Liver (tissue), 9 donors: ENCODE data around the gene GON7. TPM values are rescaled to one million over a fixed set of nuclear protein-coding genes. Genes with fewer than 3 reads are reported as not detected.
A peak's percentile ranks its signal among the peaks of the same experiment; 100 is the strongest.
"Not testable (repeated sequence)": the region's sequence is repeated elsewhere in the genome, so short reads cannot be mapped to it uniquely, and the experiment has no call there.

Experiments used
- DNase-seq: peaks from one replicate; pipeline ENCODE4 v3.0.0-alpha.2; 2017; ENCODE audit warnings: low spot score
- H3K27ac ChIP-seq, 2 donors: one replicate each; pipeline ENCODE4 v1.7.0; 2013; ENCODE audit warnings: inconsistent platforms in 2 of 2, low read length in 2 of 2, control low read depth in 1 of 2, low read depth in 1 of 2, mild to moderate bottlenecking in 1 of 2
- H3K27me3 ChIP-seq, 4 donors: one replicate each; pipeline versions ENCODE4 v1.6.1 to v1.7.0; 2013; ENCODE audit warnings: low read length in 3 of 4, inconsistent platforms in 1 of 4, mild to moderate bottlenecking in 1 of 4, moderate library complexity in 1 of 4; ENCODE audit not compliant: control insufficient read depth in 4 of 4, insufficient read depth in 4 of 4
- H3K36me3 ChIP-seq, 4 donors: one replicate each; pipeline versions ENCODE4 v1.6.1 to v1.7.0; 2013; ENCODE audit warnings: low read length in 3 of 4, mild to moderate bottlenecking in 3 of 4, low read depth in 1 of 4, moderate library complexity in 1 of 4; ENCODE audit not compliant: control insufficient read depth in 4 of 4, insufficient read depth in 3 of 4
- H3K4me1 ChIP-seq, 4 donors: one replicate each; pipeline versions ENCODE4 v1.6.1 to v1.7.0; 2013; ENCODE audit warnings: low read length in 3 of 4, mild to moderate bottlenecking in 3 of 4, moderate library complexity in 1 of 4; ENCODE audit not compliant: control insufficient read depth in 4 of 4, insufficient read depth in 4 of 4
- H3K4me3 ChIP-seq, 3 donors: one replicate each; pipeline versions ENCODE4 v1.6.1 to v1.7.0; 2013; ENCODE audit warnings: low read length in 3 of 3, control low read depth in 1 of 3, low read depth in 1 of 3, mild to moderate bottlenecking in 1 of 3
- H3K9ac ChIP-seq, 2 donors: one replicate each; pipeline ENCODE4 v1.7.0; 2013; ENCODE audit warnings: low read length in 2 of 2, mild to moderate bottlenecking in 2 of 2, moderate library complexity in 2 of 2, control low read depth in 1 of 2, low read depth in 1 of 2
- H3K9me3 ChIP-seq, 4 donors: one replicate each; pipeline versions ENCODE4 v1.6.1 to v1.7.0; 2013; ENCODE audit warnings: low read length in 3 of 4; ENCODE audit not compliant: control insufficient read depth in 4 of 4
- FOXA1 ChIP-seq: IDR thresholded peaks from 2 replicates; pipeline ENCODE4 v1.6.1; 2016; ENCODE audit warnings: antibody characterized with exemption
- HNF4A ChIP-seq, 2 donors: conservative IDR thresholded peaks; 2 replicates each; pipeline ENCODE4 v1.6.1; 2016; ENCODE audit warnings: antibody characterized with exemption in 2 of 2, mild to moderate bottlenecking in 2 of 2
- HNF4G ChIP-seq: IDR thresholded peaks from 2 replicates; pipeline ENCODE4 v1.6.1; 2016; ENCODE audit warnings: antibody characterized with exemption
- JUND ChIP-seq, 2 donors: IDR thresholded peaks; 2 replicates each; pipeline ENCODE4 v1.6.1; 2016; ENCODE audit warnings: antibody characterized with exemption in 2 of 2
- WGBS: extraction: QIAGEN DNeasy Blood & Tissue Kit; methylation state at CpG from one replicate; pipeline ENCODE4 v1.1.7; 2013; 5-methylcytosine and 5-hydroxymethylcytosine counted together
- polyA plus RNA-seq, 2 donors: library from polyadenylated mRNA; stranded (reverse) in 1 of 2; unstranded in 1 of 2; fragments of 200-250 nt in 1 of 2; fragments of >200 nt in 1 of 2; fragmentation: Nextera tagmentation in 1 of 2; extraction: Ambion mirVana in 1 of 2; gene quantifications; one replicate each; pipeline versions ENCODE4 v1.2.1 to v1.2.3, GENCODE V29; 2013 to 2015
- total RNA-seq, 2 donors: library from RNA; depleted of rRNA; stranded (reverse); fragments of >200 nt; gene quantifications; one replicate each; pipeline ENCODE4 v1.2.3, GENCODE V29; 2014
- TF ChIP-seq, protein P1 (sequence below): IDR thresholded peaks from 2 replicates; pipeline ENCODE4 v1.6.1; 2016; ENCODE audit warnings: antibody characterized with exemption
- donor health status: healthy.
- donor health status: healthy.
- donor health status: healthy.
- donor health status: healthy.
- donor health status: healthy.

GON7 gene
- total and polyA plus RNA-seq, 4 donors = 9.0 to 11.2 (median 9.5) TPM

DNA sequence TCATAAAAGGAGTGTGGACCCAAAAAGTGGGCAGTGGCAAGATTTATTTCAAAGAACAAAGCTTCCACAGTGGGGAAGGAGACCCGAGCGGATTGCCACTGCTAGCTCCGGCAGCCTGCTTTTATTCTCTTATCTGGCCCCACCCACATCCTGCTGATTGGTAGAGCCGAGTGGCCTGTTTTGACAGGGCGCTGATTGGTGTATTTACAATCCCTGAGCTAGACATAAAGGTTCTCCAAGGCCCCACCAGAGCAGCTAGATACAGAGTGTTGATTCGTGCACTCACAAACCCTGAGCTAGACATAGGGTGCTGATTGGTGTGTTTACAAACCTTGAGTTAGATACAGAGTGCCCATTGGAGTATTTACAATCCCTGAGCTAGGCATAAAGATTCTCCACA, 37.2 kb downstream of the GON7 start:
- not testable (repeated sequence) for H3K9ac ChIP-seq, H3K36me3 ChIP-seq, H3K9me3 ChIP-seq, H3K27me3 ChIP-seq, H3K4me1 ChIP-seq, DNase-seq, H3K4me3 ChIP-seq, H3K27ac ChIP-seq
- WGBS = 96% methylated on average over 6 of the region's 6 CpGs

DNA sequence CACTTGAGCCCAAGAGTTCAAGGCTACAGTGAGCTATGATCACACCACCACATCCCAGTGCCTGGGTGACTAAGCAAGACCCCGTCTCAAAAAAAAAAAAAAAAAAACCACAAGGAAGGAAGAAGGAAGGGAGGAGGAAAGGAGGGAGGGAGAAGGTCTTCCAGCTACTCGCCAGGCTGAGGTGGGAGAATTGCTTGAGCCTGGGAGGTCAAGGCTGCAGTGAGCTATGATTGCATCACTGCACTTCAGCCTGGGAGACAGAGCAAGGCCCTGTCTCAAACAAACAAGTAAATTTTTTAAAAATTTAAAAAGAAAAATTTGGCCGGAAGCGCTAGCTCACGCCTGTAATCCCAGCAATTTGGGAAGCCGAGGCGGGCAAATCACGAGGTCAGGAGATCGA, 38.3 kb downstream of the GON7 start:
- DNase-seq, H3K36me3 ChIP-seq: not testable (repeated sequence)

DNA sequence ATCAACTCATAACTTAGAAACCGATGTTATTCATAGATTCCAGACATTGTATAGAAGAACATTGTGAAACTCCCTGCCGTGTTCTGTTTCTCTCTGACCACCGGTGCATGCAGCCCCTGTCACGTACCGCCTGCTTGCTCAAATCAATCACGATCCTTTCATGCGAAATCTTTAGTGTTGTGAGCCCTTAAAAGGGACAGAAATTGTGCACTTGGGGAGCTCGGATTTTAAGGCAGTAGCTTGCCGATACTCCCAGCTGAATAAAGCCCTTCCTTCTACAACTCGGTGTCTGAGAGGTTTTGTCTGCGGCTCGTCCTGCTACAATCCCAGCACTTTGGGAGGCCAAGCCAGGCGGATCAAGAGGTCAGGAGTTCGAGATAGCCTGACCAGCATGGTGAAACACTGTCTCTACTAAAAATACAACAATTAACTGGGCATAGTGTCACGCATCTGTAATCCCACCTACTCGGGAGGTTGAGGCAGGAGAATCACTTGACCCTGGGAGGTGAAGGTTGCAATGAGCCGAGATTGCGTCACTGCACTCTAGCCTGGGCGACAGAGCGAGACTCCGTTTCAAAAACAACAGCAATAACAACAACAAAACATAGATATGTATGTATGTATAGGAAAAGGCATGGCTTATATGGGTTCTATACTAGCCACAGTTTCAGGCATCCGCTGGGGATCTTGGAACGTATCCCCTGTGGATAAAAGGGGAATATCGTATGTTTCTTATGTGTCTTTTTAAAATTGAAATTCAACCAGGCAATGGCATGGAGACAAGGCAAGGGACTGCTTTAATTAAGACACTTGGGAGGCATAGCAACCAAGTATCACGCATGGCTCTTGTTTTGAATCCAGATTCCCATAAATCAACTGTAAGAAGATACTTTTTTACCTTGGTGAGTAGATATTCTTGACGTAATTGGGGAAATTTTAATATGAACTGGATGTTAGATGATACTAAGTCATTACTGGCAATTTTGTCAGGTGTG, 41.3 kb downstream of the GON7 start:
- not testable (repeated sequence) for H3K27me3 ChIP-seq, H3K9ac ChIP-seq, H3K9me3 ChIP-seq, H3K36me3 ChIP-seq, DNase-seq, H3K4me3 ChIP-seq, H3K4me1 ChIP-seq
- H3K27ac ChIP-seq = peak overlapping the region in 1 of 2 donors; percentile 31
- 80% methylated on average over 26 of the region's 26 CpGs for WGBS

More for the DNA sequence above, 38.3 kb downstream of the GON7 start:
- not testable (repeated sequence) for H3K9ac ChIP-seq, H3K27me3 ChIP-seq, H3K9me3 ChIP-seq, H3K4me1 ChIP-seq, H3K27ac ChIP-seq, H3K4me3 ChIP-seq
- 91% methylated on average over 9 of the region's 9 CpGs for WGBS

DNA sequence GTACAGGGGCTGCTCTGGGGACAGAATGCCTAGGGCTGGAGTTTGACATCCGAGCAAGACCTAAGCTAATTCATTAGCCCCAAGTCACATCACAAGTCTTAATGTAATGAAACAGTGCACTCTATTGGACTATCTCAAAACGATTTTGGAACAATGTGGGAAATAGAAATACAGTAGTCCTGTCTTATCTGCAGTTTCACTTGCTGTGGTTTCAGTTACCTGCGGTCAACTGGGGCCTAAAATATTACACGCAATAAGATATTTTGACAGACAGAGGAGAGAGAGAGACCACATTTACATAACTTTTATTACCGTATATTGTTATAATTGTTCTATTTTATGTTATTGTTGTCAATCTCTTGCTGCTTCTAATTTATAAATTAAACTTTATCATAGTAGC, 43.3 kb downstream of the GON7 start:
- Histone ChIP-seq H3K36me3 (no peaks in the 10 kb centered on the region), H3K4me3 (no peak overlapping the region), H3K27ac (no peak overlapping the region), H3K4me1 (peaks cover 0 to 3% (median 0%) of the 10 kb centered on the region in 4 donors), H3K9ac (no peak overlapping the region), H3K9me3 (no peaks in the 10 kb centered on the region), H3K27me3 (no peaks in the 10 kb centered on the region)
- TF ChIP-seq JUND (IDR thresholded peaks at IDR 0.05) = no peak
- no peak for TF ChIP-seq HNF4A (conservative IDR thresholded peaks at IDR 0.05)
- no peak for TF ChIP-seq FOXA1
- TF ChIP-seq HNF4G = no peak
- TF ChIP-seq, protein P1, sequence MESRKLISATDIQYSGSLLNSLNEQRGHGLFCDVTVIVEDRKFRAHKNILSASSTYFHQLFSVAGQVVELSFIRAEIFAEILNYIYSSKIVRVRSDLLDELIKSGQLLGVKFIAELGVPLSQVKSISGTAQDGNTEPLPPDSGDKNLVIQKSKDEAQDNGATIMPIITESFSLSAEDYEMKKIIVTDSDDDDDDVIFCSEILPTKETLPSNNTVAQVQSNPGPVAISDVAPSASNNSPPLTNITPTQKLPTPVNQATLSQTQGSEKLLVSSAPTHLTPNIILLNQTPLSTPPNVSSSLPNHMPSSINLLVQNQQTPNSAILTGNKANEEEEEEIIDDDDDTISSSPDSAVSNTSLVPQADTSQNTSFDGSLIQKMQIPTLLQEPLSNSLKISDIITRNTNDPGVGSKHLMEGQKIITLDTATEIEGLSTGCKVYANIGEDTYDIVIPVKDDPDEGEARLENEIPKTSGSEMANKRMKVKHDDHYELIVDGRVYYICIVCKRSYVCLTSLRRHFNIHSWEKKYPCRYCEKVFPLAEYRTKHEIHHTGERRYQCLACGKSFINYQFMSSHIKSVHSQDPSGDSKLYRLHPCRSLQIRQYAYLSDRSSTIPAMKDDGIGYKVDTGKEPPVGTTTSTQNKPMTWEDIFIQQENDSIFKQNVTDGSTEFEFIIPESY = no peak
- WGBS = 64% methylated on average over 5 of the region's 5 CpGs
- no peak for DNase-seq
